Measurements from ENCODE around the gene C6orf89. TPM values are rescaled to one million over a fixed set of nuclear protein-coding genes. Genes with fewer than 3 reads are reported as not detected.

The C6orf89 gene
- total RNA-seq, 2 experiments from 2014 or later, result 51.8 to 53.8 TPM

DNA sequence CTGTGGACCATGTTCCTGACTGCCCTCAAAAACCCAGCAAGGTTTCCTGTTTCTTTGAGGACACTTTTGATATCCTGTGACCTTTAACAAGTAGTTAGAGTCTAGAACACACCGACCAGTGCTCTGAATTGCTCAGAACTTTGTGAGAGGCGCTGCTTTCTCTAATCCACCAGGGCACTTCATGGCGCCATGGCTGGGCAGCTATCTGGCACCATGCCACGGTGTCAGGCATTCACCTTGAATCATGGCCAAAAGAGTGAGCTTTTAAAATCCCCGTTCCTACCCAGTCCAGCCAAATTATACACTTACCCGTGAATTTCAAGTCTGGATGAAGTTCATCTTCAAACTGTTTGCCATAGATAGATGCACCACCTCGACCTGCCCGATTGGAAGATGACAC, 29.5 kb upstream of the C6orf89 start:
- peaks cover 56% of the 10 kb centered on the region for H3K36me3 Mint-ChIP-seq (ENCODE audit: low read depth)
- POLR2A ChIA-PET, result no interaction called here
- CTCF ChIA-PET, result interaction anchor here (1.4 kb wide), 1 partner anchor 8 kb away, joined by 4 read pairs; no protein-coding TSS in a partner anchor
- H3K27ac Mint-ChIP-seq, result no peak overlapping the region
- peaks cover 14% of the 10 kb centered on the region for H3K4me1 Mint-ChIP-seq
- H3K9me3 Mint-ChIP-seq, result no peaks in the 10 kb centered on the region
- DNase-seq, result no peak
- H3K27me3 Mint-ChIP-seq, result no peaks in the 10 kb centered on the region
- H3K4me3 Mint-ChIP-seq, result no peak overlapping the region

DNA sequence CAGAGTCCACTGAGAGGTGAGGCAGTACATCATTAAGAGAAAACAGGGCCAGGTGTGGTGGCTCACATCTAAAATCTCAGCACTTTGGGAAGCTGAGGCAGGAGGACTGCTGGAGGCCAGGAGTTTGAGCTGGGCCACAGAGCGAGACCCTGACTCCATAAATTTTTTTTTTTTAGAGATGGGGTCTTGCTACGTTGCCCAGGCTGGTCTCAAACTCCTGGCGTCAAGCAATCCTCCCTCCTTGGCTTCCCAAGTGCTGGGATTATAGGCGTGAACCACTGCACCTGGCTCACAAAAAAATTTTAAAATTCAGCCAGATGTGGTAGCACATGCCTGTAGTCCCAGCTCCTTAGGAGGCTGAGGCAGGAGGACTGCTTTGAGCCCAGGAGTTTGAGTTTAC, 28.4 kb upstream of the C6orf89 start:
- Mint-ChIP-seq H3K4me1 (peaks cover 19% of the 10 kb centered on the region), H3K36me3 (ENCODE audit: low read depth) (peaks cover 59% of the 10 kb centered on the region)

DNA sequence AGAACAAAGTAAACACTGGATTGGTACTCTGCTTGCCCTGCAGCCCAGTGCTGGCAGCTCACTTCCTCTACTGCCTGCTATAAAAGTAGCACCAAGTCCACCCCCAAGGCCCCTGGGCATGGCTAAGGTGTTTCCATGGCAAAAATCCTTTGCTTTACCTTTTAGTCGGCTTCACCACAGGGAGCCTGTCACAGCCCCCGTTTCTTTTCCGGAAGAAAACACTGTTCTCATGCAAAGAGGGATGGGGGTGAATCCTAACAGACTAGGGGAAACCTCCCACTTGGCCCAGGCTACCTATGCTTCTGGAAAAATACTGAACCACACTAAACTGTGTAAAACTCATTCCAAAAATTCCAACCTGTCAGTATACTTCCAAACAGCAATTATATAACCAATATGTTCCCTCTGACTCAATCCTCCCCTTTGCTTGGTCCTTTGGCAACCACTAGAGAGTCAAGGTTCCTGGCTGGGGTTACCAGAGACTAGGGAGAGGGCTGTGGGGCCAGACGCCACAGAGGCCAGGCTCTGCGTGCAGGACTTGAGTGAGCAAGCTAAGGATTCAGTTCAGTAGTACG, 27.3 kb upstream of the C6orf89 start:
- ChIA-PET CTCF (interaction anchor here (0.9 to 1.2 kb wide), 2 partner anchors 17 to 24 kb away, joined by 4 read pairs; no protein-coding TSS in a partner anchor), POLR2A (interaction anchor here (0.6 kb wide), 1 partner anchor 847 kb away, joined by 5 read pairs; no protein-coding TSS in a partner anchor)
- peaks cover 27% of the 10 kb centered on the region for H3K4me1 Mint-ChIP-seq
- no peaks in the 10 kb centered on the region for H3K27me3 Mint-ChIP-seq
- H3K27ac Mint-ChIP-seq, result no peak overlapping the region
- H3K9me3 Mint-ChIP-seq, result no peaks in the 10 kb centered on the region
- no peak overlapping the region for H3K4me3 Mint-ChIP-seq
- H3K36me3 Mint-ChIP-seq (ENCODE audit: low read depth), result peaks cover 63% of the 10 kb centered on the region
- no peak for DNase-seq

More for the DNA sequence above, 28.4 kb upstream of the C6orf89 start:
- POLR2A ChIA-PET, result no interaction called here
- CTCF ChIA-PET, result interaction anchor here (0.6 kb wide), 1 partner anchor 146 kb away, joined by 3 read pairs; no protein-coding TSS in a partner anchor
- Mint-ChIP-seq H3K27ac (no peak overlapping the region), H3K9me3 (no peaks in the 10 kb centered on the region), H3K4me3 (no peak overlapping the region), H3K27me3 (no peaks in the 10 kb centered on the region)
- no peak for DNase-seq

DNA sequence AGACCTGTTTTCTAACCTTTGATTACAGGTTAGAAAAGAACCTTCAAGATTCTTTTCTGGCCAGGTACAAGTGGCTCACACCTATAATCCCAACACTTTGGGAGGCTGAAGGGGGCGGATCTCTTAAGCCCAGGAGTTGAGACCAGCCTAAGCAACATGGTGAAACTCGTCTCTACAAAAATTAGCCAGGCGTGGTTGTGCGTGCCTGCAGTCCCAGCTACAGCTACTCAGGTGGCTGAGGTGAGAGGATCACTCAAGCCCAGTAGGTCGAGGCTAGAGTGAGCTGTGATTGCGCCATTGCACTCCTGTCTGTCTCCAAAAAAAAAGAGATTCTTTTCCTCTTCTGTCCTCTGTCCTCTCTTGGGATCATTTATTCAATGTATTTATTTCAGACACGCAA, 25.6 kb upstream of the C6orf89 start:
- Mint-ChIP-seq H3K36me3 (ENCODE audit: low read depth) (peaks cover 66% of the 10 kb centered on the region), H3K9me3 (no peaks in the 10 kb centered on the region), H3K4me1 (peaks cover 38% of the 10 kb centered on the region), H3K27me3 (no peaks in the 10 kb centered on the region), H3K27ac (no peak overlapping the region), H3K4me3 (no peak overlapping the region)
- ChIA-PET CTCF (interaction anchor here (1.1 to 1.5 kb wide), 2 partner anchors 8 to 101 kb away, joined by 5 to 16 read pairs; no protein-coding TSS in a partner anchor), POLR2A (interaction anchor here (1.1 to 1.7 kb wide), 2 partner anchors 8 to 15 kb away, joined by 4 read pairs; partner anchors contain the start of gene PPIL1)
- DNase-seq, result no peak

DNA sequence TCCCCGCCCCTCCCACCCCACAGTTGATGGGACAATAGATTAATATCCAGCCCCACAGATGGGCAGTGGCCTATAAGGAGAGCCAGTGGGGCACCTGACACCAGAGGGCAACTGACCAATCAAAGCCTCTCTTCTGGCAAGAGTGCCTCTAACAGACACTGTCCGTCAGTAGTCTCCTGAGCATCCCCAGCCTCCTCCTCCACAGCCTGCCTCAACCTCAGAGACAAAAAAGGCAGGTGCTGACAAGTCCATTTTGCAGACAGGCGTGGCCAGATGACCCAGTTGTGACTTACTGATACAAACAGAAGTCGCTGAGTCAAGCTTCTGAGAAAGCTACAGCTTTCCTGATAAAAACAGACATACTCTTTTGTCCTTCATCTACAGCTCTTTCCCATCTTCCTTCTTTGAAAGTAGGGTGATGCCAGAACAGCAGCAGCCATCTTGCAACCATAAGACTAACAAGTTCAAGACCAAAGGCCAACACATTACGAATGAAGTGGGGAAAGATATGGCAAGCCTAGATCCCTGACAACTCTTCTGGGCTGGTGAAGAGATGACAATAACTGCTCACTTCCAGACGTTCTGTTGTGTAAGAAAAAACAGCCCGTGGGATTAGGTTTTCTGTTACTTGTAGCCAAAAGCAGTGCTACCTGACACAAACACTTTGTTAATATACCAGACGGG, 23.4 kb upstream of the C6orf89 start:
- H3K36me3 Mint-ChIP-seq (ENCODE audit: low read depth), result peaks cover 66% of the 10 kb centered on the region
- CTCF ChIA-PET, result interaction anchor here (1.7 kb wide), 1 partner anchor 12 kb away, joined by 7 read pairs; the partner anchor contains the start of gene PPIL1

DNA sequence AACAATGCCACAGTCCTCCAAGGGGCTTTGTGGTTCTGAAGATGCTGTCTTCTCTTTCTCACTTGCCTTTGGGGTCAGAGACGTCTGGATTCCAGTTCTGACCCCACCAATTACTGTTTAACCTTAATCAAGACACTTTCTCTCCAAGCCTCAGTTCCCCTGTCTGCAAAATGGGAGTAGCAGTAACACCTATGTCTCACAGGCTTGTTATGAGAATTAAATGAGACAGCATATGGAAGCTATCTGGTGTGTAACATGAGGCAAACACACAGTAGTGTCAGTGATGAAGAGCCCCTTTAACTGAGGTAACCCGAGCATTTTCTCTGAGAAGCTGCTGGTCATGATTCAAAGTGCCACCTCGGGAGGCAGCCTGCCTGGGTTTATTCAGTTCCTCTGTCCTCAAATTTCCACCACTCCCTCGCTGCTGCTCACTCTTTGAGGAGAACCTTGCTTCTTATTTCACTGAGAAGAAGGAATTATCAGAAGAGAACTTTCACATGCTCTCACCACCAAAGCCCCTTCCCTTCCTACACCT, 22.8 kb upstream of the C6orf89 start:
- Mint-ChIP-seq H3K27me3 (no peaks in the 10 kb centered on the region), H3K36me3 (ENCODE audit: low read depth) (peaks cover 72% of the 10 kb centered on the region), H3K9me3 (no peaks in the 10 kb centered on the region), H3K27ac (peak overlapping the region; percentile 44), H3K4me3 (no peak overlapping the region), H3K4me1 (peaks cover 64% of the 10 kb centered on the region)
- no peak for DNase-seq
- ChIA-PET CTCF (interaction anchor here (1.7 kb wide), 1 partner anchor 11 kb away, joined by 7 read pairs; the partner anchor contains the start of gene PPIL1), POLR2A (interaction anchor here (1.4 to 2.9 kb wide), 2 partner anchors 10 to 12 kb away, joined by 6 to 26 read pairs; partner anchors contain the start of gene PPIL1)

More for the DNA sequence above, 23.4 kb upstream of the C6orf89 start:
- peak; percentile 31 for DNase-seq
- Mint-ChIP-seq H3K27me3 (no peaks in the 10 kb centered on the region), H3K9me3 (no peaks in the 10 kb centered on the region), H3K4me1 (peaks cover 58% of the 10 kb centered on the region), H3K4me3 (no peak overlapping the region), H3K27ac (peak overlapping the region; percentile 71)
- POLR2A ChIA-PET, result interaction anchor here (0.6 to 2.9 kb wide), 3 partner anchors 9 to 182 kb away, joined by 3 to 26 read pairs (median 6); partner anchors contain the start of gene PPIL1

DNA sequence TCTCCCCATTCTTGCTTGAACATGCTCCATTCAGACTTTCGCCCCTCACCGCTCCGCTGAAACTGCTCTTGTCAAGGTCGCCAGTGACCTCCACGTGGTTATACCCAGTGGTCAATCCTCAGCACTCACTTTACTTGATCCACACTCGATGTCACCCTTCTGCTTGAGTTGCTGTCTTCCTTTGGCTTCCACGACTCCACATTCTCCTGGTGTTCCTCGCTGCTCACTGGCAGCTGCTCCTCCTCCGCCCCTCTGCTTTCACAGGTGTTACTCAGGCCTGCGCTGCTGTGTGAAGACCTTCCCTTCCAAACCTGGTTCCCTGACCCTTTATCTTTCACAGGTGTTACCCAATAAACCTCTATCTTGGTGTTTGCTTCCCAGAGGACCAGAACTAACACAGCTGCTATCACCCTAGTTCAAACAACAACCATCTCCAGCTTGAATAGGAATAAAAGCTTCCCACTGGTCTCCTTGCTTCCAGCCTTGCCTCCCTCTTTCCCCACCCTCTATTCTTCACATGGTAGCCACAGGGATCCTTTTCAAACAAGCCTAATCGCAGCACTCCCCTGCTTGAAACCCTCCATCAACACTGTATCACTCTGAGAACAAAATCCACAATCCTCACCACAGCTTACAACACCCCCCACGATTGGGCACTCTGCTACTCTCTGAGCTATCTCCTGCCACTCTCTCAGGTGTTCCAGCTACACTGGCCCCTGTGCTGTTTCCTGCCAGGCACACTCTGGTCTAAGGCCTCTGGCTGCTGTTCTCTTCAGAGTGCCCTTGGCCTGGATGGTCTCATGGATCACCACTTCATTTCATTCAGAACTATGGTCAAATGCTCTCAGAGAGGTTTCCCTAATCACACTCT, 21.8 kb upstream of the C6orf89 start:
- peaks cover 74% of the 10 kb centered on the region for H3K36me3 Mint-ChIP-seq (ENCODE audit: low read depth)
- H3K27ac Mint-ChIP-seq, result peak overlapping the region; percentile 44
- no peaks in the 10 kb centered on the region for H3K9me3 Mint-ChIP-seq
- H3K4me1 Mint-ChIP-seq, result peaks cover 67% of the 10 kb centered on the region
- no peak for DNase-seq
- H3K27me3 Mint-ChIP-seq, result no peaks in the 10 kb centered on the region
- CTCF ChIA-PET, result interaction anchor here (1.0 to 2.3 kb wide), 6 partner anchors 8 to 98 kb away, joined by 3 to 7 read pairs (median 6); partner anchors contain the start of gene C6orf89
- POLR2A ChIA-PET, result interaction anchor here (1.1 to 2.9 kb wide), 5 partner anchors 9 to 95 kb away, joined by 3 to 26 read pairs (median 5); partner anchors contain the start of gene PPIL1
- H3K4me3 Mint-ChIP-seq, result no peak overlapping the region

DNA sequence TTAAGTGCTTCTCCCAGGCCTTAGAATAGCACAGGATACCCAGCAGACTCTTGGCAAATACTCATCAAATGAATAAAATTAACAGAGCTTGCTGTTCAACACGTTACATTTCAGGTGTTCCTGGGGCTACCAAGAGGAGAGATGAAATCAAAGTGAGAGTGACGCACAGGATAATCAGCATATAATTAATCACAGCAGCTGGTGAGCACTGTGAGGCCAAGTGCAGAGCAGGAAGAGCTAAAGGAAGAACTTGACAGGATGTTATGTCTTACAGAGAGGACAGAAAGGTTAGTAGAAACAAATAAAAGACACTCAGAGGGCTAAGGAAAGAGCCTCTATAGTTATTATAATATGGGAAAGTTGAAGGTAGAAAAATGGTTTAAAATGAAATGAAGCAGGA, 19.9 kb upstream of the C6orf89 start:
- ChIA-PET CTCF (interaction anchor here (0.6 to 2.3 kb wide), 6 partner anchors 9 to 513 kb away, joined by 3 to 7 read pairs (median 4); partner anchors contain the start of genes C6orf89 and PPIL1), POLR2A (interaction anchor here (1.3 kb wide), 1 partner anchor 9 kb away, joined by 6 read pairs; the partner anchor contains the start of gene PPIL1)
- H3K36me3 Mint-ChIP-seq (ENCODE audit: low read depth), result peaks cover 78% of the 10 kb centered on the region
- H3K4me3 Mint-ChIP-seq, result no peak overlapping the region
- no peaks in the 10 kb centered on the region for H3K9me3 Mint-ChIP-seq
- peaks cover 79% of the 10 kb centered on the region for H3K4me1 Mint-ChIP-seq
- DNase-seq, result no peak
- H3K27me3 Mint-ChIP-seq, result no peaks in the 10 kb centered on the region
- H3K27ac Mint-ChIP-seq, result peak overlapping the region; percentile 59

DNA sequence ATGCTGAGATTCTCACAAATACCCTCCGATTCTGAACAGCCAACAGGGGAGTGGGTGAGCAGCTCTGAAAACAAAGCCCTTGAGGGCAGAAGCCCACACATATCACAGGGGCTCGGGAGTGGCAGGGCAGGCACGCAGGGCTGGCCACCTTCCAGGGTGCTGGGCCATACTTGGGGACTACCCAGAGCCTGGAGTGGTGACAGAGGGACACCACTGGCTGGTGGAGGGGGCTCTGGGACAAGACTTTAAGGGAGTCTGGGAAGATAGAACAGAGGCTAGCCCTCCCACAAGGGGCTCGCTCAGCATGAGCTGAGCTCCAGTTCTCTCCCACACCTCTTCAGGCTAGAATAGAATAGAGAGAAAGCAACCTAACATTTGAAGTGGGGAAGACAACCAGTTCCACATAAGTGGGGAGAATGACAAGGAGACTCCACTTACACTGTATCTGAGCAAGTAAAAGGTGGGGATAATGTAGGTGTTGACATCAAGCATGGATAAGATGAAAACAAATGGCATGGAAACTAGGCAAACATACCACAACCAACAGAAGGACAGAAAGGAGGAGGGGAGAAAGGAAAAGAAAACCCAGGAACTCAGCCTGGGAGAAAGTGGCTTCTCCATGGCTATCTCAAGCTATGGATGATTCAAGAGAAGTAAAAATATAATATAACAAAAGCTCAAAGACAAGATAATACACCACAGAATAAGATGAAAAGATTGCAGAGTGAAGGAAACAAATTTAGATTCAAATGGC, 18.1 kb upstream of the C6orf89 start:
- peaks cover 75% of the 10 kb centered on the region for H3K36me3 Mint-ChIP-seq (ENCODE audit: low read depth)
- H3K4me3 Mint-ChIP-seq, result no peak overlapping the region
- ChIA-PET POLR2A (no interaction called here), CTCF (interaction anchor here (0.6 to 1.0 kb wide), 2 partner anchors 16 to 46 kb away, joined by 3 read pairs; no protein-coding TSS in a partner anchor)
- H3K27ac Mint-ChIP-seq, result no peak overlapping the region
- H3K4me1 Mint-ChIP-seq, result peaks cover 84% of the 10 kb centered on the region
- H3K27me3 Mint-ChIP-seq, result no peaks in the 10 kb centered on the region
- H3K9me3 Mint-ChIP-seq, result no peaks in the 10 kb centered on the region
- DNase-seq, result no peak

DNA sequence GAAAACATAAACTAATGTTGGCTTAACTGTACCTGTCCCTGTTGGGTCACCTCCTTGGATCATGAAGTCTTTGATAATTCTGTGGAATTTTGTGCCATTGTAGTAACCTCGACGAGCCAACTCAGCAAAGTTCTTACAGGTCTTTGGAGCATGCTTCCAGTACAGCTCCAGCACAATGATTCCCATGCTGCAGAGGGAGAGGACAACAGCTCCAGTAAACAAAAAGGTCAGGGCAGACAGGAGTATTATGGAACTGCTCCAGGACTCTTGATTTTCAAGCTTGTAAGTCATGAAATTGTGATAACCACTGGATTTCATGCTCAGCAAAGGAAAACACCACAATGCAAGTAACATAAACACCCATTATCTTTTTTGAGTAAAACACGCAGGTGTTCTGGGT, 14.1 kb upstream of the C6orf89 start:
- Mint-ChIP-seq H3K4me3 (no peak overlapping the region), H3K27ac (no peak overlapping the region), H3K27me3 (no peaks in the 10 kb centered on the region), H3K4me1 (peaks cover 77% of the 10 kb centered on the region), H3K9me3 (no peaks in the 10 kb centered on the region), H3K36me3 (ENCODE audit: low read depth) (peaks cover 51% of the 10 kb centered on the region)
- CTCF ChIA-PET, result interaction anchor here (0.9 to 6.1 kb wide), 5 partner anchors 14 to 146 kb away, joined by 3 to 89 read pairs (median 22); partner anchors contain the start of gene C6orf89
- DNase-seq, result no peak
- POLR2A ChIA-PET, result interaction anchor here (0.7 kb wide), 1 partner anchor 18 kb away, joined by 3 read pairs; no protein-coding TSS in a partner anchor

DNA sequence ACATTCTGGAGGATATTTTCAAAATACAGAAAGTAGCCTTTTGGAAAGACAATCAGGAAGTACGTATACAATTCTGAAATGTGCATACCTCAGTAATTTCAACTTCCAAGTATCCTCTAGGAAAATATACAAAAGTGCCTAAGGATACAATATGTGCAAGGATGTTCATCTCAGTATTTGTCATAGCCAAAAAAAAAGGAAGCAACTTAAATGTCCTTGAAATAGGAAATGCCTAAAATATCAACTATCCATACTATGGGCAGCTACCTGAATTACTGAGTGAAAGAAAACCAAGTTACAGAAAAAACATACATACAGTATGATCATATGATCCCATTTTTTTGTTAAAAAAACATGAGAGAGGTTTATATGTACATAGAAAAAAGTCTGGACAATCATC, 12.6 kb upstream of the C6orf89 start:
- POLR2A ChIA-PET, result interaction anchor here (0.6 to 3.6 kb wide), 13 partner anchors 9 to 630 kb away, joined by 3 to 48 read pairs (median 4); partner anchors contain the start of genes C6orf89 and CDKN1A
- DNase-seq, result no peak
- Mint-ChIP-seq H3K4me3 (peak overlapping the region; percentile 92), H3K9me3 (no peaks in the 10 kb centered on the region), H3K36me3 (ENCODE audit: low read depth) (peaks cover 38% of the 10 kb centered on the region), H3K27ac (peak overlapping the region; percentile 95), H3K4me1 (peaks cover 66% of the 10 kb centered on the region), H3K27me3 (no peaks in the 10 kb centered on the region)
- CTCF ChIA-PET, result interaction anchor here (1.1 to 6.1 kb wide), 10 partner anchors 9 to 258 kb away, joined by 4 to 89 read pairs (median 12); partner anchors contain the start of gene C6orf89

Measured in activated CD4-positive, alpha-beta memory T cell treated with anti-CD3 and anti-CD28 coated beads, Interleukin-2, amount 10 ng/mL, durations not matched to agents 7 days and 5 days (primary cell).